ENCODE results near the gene GALNS.

GALNS gene

DNA sequence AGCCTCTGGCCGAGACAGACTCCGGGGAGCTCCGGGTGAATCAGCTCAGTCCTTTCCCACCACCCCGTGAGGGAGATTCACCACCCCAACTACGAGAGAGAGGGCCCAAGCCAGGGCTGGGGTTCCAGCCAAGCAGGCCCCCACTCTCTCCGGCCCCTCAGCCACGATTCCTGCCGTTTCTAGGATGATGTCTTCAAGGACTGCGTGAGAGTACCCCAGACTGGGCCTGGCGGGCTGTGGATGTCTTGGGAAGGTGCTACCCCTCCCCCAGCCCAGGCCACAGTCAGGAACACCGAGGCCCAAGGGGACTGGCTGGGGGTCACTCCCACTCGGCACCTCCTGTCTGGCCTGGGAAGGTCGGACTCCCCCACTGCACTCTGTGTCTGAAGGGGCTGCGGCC, 31.3 kb upstream of the GALNS start:
- TF ChIP-seq, protein P1, sequence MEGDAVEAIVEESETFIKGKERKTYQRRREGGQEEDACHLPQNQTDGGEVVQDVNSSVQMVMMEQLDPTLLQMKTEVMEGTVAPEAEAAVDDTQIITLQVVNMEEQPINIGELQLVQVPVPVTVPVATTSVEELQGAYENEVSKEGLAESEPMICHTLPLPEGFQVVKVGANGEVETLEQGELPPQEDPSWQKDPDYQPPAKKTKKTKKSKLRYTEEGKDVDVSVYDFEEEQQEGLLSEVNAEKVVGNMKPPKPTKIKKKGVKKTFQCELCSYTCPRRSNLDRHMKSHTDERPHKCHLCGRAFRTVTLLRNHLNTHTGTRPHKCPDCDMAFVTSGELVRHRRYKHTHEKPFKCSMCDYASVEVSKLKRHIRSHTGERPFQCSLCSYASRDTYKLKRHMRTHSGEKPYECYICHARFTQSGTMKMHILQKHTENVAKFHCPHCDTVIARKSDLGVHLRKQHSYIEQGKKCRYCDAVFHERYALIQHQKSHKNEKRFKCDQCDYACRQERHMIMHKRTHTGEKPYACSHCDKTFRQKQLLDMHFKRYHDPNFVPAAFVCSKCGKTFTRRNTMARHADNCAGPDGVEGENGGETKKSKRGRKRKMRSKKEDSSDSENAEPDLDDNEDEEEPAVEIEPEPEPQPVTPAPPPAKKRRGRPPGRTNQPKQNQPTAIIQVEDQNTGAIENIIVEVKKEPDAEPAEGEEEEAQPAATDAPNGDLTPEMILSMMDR (IDR thresholded peaks at IDR 0.05) = no peak
- Histone ChIP-seq H3K4me3 (no peak overlapping the region), H3K27ac (peak overlapping the region in 1 of 2 donors; percentile 37)
- no peak for DNase-seq (ENCODE audit: low spot score)

DNA sequence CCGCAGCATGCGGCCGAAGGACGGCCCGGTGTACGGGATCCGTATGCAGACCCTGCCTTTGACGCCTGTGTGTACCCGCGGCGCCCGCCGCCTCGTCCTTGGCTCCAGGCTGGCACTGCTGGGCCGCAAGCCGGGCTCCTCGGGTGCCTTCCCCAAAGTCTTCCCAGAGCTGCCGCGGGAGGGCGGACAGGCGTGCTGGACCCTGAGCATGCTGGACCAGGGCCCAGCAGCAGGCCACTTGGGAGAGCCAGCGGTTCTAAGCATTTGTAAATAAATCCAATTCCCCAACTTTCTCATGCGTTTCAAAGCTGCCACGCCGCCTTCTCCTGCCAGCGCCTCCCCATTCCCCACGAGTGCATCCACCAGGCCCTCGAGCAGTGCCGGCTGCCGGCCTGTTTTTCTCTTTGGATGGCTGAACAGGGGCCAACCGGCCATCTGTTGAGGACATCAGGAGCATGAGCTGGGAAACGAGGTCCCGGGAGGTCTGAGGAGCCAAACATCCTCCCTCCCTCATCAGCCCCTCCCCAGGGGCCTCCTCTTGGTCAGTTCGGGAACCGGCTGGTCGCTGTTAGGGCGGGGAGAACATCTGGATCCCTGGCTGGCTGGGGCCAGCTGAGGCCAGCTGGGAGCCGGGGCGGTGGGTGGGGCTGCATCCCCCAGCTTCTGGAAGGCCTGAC, 30.2 kb upstream of the GALNS start:
- Histone ChIP-seq H3K27ac (peak overlapping the region in 1 of 2 donors; percentile 37), H3K4me3 (no peak overlapping the region)
- DNase-seq (ENCODE audit: low spot score) = no peak
- TF ChIP-seq, protein P1 (IDR thresholded peaks at IDR 0.05) = no peak

DNA sequence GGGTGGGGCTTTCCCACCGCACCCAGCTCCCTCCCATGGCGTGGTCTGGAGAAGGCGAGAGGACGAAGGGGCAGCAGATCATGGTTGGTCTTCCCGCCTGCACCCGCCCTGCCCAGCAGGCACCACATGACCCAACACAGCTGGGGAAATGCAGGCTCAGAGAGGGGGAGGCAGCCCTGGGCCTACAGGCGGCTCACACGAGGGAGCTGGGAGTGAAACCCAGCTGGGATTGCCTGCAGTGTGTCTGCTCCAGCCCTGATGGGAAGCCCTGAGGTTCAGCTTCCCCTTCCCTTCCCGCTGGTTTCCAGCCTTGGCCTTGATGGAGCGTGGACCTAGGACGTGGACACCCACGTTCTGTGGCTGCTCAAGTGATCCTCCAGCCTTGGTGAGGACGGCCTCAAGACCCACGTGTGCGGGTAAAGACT, 29.7 kb upstream of the GALNS start:
- no peak for DNase-seq (ENCODE audit: low spot score)
- Histone ChIP-seq H3K27ac (peak overlapping the region in 1 of 2 donors; percentile 3), H3K4me3 (no peak overlapping the region)
- TF ChIP-seq, protein P1 (IDR thresholded peaks at IDR 0.05) = no peak

DNA sequence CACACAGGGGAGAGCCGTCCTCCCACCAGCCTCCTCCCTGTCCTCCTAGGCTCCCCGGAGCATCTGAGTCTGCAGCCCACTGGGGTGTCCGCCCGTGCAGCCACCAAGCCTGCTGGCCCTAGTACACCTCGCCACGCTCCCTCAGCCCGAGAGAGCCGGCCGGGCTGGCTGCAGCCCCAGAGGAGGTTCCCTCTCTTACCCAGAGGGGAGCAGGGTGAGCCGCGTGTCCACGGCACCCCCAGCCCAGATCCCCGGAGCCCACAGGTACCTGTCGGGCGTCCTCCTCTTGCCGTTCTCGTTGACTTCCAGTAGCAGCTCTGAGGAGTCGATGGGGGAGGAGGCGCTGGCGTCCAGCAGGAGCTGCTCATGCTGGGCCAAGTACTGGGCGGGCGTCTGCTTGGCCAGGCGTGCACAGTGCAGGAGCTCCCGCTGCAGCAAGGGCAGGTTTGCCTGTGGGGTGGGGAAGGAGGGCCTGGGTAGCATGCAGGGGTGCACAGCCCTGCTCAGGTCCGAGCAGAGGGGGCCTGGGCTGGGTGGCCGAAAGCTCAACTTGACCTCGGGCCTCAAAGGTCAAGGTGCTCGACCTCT, 29.0 kb upstream of the GALNS start:
- TF ChIP-seq, protein P1 (IDR thresholded peaks at IDR 0.05) = no peak
- DNase-seq (ENCODE audit: low spot score) = no peak
- H3K27ac ChIP-seq = peak overlapping the region in 1 of 2 donors; percentile 3
- no peak overlapping the region for H3K4me3 ChIP-seq

DNA sequence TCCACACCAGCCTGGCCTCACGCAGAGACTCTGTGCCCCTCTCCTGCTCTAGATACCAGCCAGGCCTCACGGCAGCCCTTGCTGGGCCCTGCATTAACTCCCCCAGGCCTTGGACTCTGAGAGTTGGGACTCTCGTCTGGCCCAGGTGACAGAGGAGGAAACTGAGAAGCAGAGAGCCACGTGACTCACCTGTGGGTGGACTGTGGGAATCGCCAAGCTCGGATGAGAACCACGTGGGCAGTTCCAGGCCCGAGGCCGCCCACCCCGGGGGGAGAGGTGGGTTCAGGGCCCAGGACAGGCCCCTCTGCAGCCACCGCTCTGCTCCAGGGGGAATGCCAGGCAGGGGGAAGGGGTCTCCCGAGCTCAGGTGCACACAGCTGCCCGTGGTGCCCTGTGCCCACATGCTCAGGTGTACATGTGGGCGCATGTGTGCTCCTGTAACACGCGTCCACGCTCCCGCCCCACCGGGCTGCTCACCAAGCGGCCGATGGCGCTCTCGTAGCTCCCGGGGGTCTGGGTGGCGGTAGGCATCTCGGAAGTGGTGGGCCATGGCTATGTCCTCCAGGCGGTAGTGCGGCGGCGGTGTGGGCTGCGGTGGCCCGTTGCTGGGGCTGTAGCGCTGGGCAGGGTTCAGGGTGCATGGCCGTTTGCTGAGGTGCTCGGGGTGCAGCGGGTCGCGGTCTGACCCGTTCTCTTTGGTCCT, 28.0 kb upstream of the GALNS start:
- H3K27ac ChIP-seq = no peak overlapping the region
- TF ChIP-seq, protein P1 (IDR thresholded peaks at IDR 0.05) = no peak
- no peak overlapping the region for H3K4me3 ChIP-seq
- no peak for DNase-seq (ENCODE audit: low spot score)

DNA sequence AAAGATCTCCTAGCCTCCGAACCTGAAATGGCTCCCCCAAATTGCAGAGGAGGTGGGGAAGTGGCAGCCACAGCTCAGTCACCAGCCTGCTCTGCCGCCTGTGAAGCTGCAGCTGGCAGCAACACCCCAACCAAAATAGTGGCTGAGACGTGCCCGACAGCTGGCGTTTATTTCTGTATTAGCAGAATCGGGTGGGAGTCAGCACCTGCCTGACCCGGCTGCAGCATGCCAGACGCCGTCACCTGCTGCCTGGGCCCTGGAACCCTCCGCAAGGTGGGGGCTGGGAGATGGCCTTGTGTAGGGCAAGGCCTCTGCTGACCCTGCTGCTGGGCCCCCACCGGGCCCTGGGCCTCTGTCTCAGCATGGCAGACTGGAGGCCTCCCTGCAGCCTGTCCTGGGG, 27.2 kb upstream of the GALNS start:
- TF ChIP-seq, protein P1 (IDR thresholded peaks at IDR 0.05) = no peak
- Histone ChIP-seq H3K27ac (no peak overlapping the region), H3K4me3 (no peak overlapping the region)
- DNase-seq (ENCODE audit: low spot score) = no peak
